Measurements from ENCODE around the gene PRKCB.
"Not testable (repeated sequence)": the region's sequence is repeated elsewhere in the genome, so short reads cannot be mapped to it uniquely, and the experiment has no call there.

PRKCB gene

GRCh38 chr16:24010440-24011089 is 174.8 kb downstream of the PRKCB start:
- peak; percentile 39 for DNase-seq

DNA sequence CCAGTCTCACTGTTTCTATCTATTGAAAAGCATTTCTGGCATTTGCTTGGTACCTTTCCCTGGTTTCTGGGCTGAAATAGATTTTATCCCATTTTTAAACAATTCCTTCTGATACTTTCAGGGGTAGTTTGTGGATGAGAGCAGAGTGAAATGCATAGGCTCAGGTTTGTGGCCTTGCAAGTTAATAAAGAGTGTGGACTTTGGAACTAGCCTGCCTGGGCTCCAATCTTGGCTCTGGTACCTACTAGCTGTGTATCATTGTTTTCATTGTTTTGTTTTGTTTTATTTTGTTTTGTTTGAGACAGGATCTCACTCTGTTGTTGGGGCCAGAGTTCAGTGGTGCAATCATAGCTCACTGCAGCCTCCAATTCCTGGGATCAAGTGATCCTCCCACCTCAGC is 175.5 kb downstream of the PRKCB start:
- DNase-seq: no peak

DNA sequence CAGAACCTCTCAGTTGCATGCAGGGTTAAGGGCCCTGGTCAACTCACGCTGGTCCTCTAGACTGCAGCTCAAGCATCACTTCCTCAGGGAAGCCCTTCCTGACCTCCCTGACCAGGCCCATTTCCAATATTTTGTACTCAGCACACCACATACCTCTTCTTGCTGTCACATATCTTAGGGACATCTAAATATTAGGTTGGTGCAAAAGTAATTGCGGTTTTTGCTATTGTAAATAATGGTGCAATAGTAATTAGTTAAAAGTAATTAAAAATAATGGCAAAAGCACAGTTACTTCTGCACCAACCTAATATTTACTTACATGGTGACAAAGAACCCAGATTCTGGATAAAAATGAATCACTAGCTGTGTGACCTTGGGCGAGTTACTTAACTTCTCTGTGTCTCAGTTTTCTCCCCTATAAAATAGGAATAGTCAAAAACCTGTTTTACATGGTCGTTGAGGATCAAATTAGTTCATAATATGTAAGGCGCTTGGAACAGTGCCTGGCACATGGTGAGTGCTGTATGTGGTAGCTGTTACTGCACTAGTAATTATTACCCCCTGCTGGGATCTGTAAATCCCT is 177.4 kb downstream of the PRKCB start:
- DNase-seq: no peak

DNA sequence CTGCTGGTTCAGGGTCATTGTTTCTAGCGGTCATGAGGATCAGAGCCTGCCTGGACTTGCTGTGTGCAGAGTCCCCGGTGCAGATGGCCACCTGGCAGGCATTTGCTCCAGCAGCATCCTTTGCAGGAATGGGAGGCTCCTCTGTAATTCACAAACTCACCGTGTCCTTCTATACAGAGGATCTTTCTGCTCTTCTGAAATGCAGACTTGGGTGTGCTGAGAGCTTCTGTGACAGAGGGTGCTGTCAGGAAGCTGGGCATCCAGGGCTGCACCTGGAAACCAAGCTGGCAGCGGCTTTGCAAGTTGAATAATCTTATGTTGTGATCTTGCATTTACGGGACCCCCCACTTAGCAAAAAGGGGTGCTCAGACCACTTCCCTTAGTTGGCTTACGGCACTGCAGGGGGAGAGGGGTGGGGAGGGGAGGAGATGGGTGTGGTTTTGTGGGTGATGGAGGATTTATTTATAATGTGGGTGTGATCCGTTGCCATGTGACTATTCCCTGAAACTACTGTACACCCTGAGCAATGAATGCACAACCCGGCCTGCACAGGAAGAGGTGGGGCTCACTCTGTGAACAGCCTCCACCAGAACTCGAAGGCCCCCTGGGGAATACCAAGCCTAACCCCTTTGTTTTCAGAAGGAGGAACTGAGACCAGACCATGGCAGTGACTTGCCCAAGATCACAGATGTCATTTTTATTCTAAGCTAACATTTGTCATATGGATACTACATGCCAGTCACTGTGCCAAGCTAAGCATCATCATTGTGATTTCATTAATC is 178.3 kb downstream of the PRKCB start:
- DNase-seq: no peak

- not testable (repeated sequence) for DNase-seq
Observed at GRCh38 chr16:24014955-24015354, 179.2 kb downstream of the PRKCB start.

- no peak for DNase-seq
Observed at GRCh38 chr16:24015923-24016322, 180.1 kb downstream of the PRKCB start.

DNA sequence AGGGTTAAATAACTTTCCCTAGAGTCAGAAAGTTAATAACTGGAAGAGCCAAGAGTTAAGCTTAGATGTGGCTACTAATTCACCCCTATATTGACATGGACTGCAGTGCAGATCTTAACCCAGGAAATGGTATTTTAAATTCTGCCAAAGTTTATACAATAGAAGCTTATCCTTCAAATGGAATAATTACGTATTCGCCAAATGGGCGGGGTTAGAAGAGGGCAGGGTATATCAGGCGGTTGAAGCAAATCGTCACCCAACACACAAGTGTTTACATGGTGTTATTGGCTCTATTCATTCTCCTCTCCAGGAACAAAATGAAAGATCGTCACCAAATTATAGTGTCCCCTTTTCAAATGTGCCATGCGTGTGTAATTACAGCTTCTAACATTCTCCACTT is 182.7 kb downstream of the PRKCB start:
- DNase-seq: no peak

DNA sequence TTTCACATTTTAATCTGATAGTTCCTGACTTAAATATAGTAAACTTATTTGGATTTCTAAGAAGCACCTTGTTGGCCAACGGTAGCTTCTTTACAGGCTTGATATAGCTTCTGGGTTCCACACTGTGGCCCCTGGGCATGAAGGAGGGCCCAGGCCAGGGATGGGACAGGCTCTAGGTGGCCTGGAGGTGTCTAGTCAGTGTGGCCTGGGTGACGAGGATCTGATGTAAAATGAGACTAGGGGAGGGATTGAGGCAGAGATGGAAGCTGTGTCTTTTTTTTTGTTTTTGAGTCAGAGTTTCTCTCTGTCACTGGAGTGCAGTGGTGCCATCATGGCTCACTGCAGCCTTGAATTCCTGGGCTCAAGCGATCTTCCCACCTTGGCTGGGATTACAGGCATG is 187.0 kb downstream of the PRKCB start:
- no peak for DNase-seq

GRCh38 chr16:24023621-24024020 is 187.8 kb downstream of the PRKCB start:
- no peak for DNase-seq

- DNase-seq: no peak
Observed at GRCh38 chr16:24024971-24025370, 189.2 kb downstream of the PRKCB start.

DNA sequence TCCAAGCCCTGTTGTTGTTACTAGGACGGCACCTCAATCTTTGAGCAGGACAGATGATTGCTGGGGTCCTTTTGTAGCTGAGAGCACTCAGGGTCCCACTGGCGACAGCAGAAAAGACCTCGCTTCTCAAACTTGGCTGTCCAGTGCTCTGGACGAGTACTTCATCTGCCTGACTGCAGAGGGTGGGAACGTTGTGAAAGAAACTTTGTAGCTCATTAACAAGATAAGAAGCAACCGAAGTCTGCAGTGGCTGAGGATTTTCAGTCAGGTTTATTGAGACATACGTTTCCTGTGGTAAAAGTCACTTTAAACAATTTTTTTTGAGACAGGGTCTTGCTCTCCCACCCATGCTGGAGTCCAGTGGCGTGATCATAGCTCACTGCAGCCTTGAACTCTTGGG is 191.7 kb downstream of the PRKCB start:
- no peak for DNase-seq

- not testable (repeated sequence) for DNase-seq
Observed at GRCh38 chr16:24029841-24030240, 194.1 kb downstream of the PRKCB start.

DNA sequence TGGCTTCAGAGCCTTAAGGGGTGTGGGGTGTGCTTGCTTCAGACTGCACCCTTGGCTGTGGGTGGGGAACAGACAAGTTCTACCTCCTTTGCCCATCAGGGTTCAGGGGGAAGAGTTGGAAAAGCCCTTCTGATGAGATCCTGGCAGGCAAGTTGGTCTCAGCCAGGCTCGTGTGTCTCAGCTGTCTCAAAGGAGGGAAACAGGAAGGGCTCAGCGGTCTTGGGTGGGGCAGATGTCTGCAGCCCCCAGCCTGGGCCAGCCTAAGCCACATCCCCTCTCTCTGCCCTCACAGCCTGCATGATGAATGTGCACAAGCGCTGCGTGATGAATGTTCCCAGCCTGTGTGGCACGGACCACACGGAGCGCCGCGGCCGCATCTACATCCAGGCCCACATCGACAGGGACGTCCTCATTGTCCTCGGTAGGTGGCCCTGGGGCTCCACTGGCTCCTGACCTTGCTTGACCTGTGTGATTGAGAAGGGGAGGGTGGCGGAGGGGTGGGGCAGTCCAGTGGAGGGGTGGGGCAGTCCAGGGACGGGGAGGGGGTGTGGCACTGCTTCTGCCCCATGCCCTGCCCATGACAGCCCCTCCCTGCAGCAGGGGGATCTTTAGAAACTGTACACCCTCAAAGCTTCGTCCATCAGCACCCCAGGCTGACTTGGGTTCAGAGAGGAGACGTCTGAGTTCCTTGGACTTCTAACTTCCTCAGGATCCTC is 199.5 kb downstream of the PRKCB start:
- DNase-seq: no peak

GRCh38 chr16:24036038-24036543 is 200.3 kb downstream of the PRKCB start:
- DNase-seq: no peak

DNA sequence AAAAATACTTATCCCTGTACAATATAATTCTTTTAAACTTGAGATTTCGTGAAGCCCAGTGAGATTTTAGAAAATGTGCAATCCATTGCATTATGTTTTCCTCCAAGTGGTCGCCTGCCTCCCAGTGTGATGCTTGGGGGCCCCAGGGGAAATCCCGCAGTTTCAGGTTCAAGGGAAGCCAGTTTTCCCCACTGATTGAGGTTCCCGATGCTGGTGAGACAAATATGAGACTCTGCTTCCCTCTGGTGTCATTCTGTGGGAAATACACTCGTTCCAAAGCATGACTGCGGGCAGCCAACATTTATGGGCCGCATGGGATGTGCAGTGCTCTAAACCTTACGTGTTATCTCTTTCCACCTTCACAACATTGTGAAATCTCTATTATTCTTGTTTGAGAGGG is 200.8 kb downstream of the PRKCB start:
- peak; percentile 24 for DNase-seq

- no peak for DNase-seq
Observed at GRCh38 chr16:24037335-24037734, 201.6 kb downstream of the PRKCB start.

DNA sequence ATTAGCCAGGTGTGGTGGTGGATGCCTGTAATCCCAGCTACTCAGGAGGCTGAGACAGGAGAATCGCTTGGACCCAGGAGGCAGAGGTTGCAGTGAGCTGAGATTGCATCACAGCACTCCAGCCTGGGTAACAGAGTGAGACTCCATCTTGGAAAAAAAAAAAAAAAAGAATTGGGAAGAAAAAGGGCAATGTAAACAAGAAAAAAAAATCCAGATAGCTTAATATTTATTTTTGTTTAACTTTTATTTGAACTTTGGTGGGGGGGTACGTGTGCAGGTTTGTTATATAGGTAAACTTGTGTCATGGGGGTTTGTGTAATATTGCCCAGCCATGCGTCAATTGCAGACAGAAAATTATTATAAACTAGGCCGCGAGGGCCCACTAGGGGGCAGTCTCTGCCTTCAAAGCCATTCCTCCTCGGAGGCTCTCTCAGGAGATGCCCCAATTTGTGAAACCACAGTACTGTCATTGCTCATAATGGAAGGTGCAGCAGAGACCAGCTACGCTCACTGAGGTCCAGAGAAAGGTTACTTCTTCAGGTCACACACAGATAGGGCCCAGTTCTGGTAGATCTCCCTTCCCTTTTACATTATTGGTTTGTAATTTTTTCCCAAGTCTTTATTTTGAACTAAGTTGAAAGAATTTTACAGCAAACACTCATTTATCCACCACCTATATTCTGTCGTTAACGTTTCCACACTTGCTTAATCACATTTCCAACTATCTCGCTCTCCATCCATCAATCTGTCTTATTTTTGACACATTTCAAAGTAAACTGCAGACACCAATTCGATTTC is 206.2 kb downstream of the PRKCB start:
- DNase-seq: peak; percentile 25

DNA sequence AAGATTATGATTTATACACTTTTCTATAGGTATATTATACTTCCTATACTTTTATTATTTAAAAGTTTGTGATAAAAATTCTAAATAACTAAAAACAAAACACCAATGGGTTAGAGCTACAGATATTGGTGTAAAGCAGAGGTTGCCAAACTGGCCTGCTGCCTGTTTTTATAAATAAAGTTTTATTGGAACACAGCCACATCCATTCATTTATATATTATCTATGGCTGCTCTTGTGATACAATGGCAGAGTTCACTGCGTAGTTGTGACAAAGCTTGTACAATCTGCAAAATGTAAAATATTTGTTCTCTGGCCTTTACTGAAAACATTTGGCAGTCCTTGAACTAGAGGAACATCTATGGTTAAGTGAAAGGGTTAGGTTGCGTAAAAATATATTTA is 208.7 kb downstream of the PRKCB start:
- DNase-seq: no peak

GRCh38 chr16:24045641-24046040 is 209.9 kb downstream of the PRKCB start:
- no peak for DNase-seq

GRCh38 chr16:24046442-24046841 is 210.7 kb downstream of the PRKCB start:
- DNase-seq: no peak

DNA sequence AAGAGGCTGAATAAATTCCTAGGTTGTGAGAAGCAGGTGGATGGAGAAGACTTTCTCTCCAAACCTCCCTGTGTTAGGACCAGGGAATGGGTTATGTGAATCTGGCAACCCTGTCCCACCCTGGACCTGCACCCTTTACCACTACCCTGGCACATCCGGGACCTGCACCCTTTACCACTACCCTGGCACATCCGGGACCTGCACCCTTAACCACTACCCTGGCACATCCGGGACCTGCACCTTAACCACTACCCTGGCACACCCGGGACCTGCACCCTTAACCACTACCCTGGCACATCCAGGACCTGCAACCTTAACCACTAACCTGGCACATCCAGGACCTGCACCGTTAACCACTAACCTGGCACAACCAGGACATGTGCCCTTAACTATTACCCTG is 213.3 kb downstream of the PRKCB start:
- no peak for DNase-seq

DNA sequence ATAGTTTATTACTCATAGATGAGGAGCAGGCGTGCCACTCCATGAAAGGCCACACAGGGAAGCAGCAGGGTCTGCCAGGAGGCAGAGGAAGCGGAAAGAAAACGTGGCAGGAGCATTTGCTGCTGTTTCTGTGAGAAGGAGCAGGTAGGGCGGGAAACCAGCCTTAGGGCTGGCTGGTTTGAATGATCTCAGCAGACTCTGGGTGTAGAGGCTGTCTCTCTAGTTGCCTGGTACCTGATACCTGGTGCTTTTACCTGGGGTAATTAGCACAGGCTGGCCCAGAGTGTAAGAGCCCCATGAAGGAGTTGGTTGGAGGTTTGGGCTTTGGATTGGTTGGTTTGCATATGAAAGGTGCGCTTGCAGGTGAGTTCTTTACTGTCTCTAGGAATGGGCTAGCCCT is 215.3 kb downstream of the PRKCB start:
- DNase-seq: no peak
